ENCODE data around the gene RHO.

DNA sequence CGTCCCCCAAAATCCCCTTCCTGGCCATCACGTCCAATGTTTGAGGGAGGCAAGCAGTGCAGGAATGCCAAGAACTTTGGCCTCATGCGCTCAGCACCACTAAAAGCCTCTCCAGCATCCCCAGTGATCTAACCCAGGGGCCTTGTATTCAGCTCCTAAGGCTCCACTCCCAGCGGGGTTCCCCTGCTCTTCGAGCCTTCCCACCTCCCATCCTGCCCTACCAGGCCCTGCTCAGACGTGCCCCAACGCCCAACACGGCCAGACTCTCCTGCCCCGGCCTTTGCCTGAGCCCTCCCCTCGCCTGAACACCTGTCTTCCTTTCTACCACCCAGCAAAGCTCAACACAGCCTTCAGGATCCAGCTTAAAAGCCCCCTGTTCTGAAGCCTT, 47.6 kb downstream of the RHO start:
- TF ChIP-seq EZH2 (IDR thresholded peaks at IDR 0.05; ENCODE audit: borderline replicate concordance, low read depth, low read length, severe bottlenecking) = no peak
- TF ChIP-seq, protein P1, sequence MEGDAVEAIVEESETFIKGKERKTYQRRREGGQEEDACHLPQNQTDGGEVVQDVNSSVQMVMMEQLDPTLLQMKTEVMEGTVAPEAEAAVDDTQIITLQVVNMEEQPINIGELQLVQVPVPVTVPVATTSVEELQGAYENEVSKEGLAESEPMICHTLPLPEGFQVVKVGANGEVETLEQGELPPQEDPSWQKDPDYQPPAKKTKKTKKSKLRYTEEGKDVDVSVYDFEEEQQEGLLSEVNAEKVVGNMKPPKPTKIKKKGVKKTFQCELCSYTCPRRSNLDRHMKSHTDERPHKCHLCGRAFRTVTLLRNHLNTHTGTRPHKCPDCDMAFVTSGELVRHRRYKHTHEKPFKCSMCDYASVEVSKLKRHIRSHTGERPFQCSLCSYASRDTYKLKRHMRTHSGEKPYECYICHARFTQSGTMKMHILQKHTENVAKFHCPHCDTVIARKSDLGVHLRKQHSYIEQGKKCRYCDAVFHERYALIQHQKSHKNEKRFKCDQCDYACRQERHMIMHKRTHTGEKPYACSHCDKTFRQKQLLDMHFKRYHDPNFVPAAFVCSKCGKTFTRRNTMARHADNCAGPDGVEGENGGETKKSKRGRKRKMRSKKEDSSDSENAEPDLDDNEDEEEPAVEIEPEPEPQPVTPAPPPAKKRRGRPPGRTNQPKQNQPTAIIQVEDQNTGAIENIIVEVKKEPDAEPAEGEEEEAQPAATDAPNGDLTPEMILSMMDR (IDR thresholded peaks at IDR 0.05; ENCODE audit: borderline replicate concordance, extremely low read depth, low read length, poor library complexity, severe bottlenecking) = no peak
